Adipose tissue (tissue), 3 donors: ENCODE measurements around the gene TRAF3. TPM values are rescaled to one million over a fixed set of nuclear protein-coding genes. Genes with fewer than 3 reads are reported as not detected.
"Not testable (repeated sequence)": the region's sequence is repeated elsewhere in the genome, so short reads cannot be mapped to it uniquely, and the experiment has no call there.

Source experiments
- H3K27ac ChIP-seq: one replicate; pipeline ENCODE4 v1.5.1; 2013; ENCODE audit warnings: low read depth, low read length
- WGBS, 3 donors: extraction: QIAGEN DNeasy Blood & Tissue Kit; methylation state at CpG; one replicate each; pipeline ENCODE4 v1.1.7; 2013; 5-methylcytosine and 5-hydroxymethylcytosine counted together
- polyA plus RNA-seq, 3 donors: library from polyadenylated mRNA; stranded (reverse); fragments of 200-250 nt; gene quantifications; one replicate each; pipeline ENCODE4 v1.2.3, GENCODE V29; 2013
- donor health status: healthy with polysubstance abuse.
- donor health status: Bipolar disorder and iron deficiency.
- donor health status: healthy.

Gene TRAF3
- polyA plus RNA-seq, 3 donors, result 2.7 to 13.5 (median 7.5) TPM

- WGBS, 3 donors, result 94 to 97% (median 96%) methylated on average over 21 of the region's 21 CpGs
- H3K27ac ChIP-seq, result no peak overlapping the region
Observed at GRCh38 chr14:102870246-102870645, 93.0 kb downstream of the TRAF3 start.

- H3K27ac ChIP-seq, result no peak overlapping the region
- 80 to 94% (median 84%) methylated on average over 10 of the region's 10 CpGs for WGBS, 3 donors
Observed at GRCh38 chr14:102870994-102871831, 94.0 kb downstream of the TRAF3 start.

- WGBS, 3 donors, result 90 to 93% (median 92%) methylated on average over 5 of the region's 5 CpGs
- no peak overlapping the region for H3K27ac ChIP-seq
Observed at GRCh38 chr14:102872020-102872419, 94.8 kb downstream of the TRAF3 start.

- WGBS, 3 donors, result 55 to 97% (median 92%) methylated on average over 7 of the region's 7 CpGs
Observed at GRCh38 chr14:102873131-102873530, 95.9 kb downstream of the TRAF3 start.

GRCh38 chr14:102873546-102874061 lies 96.4 kb downstream of the TRAF3 start:
- H3K27ac ChIP-seq, result no peak overlapping the region
- whole genome bisulfite sequencing, 3 donors, result 37 to 85% (median 81%) methylated on average over 7 of the region's 7 CpGs

More at GRCh38 chr14:102873131-102873530, 95.9 kb downstream of the TRAF3 start:
- H3K27ac ChIP-seq, result no peak overlapping the region

GRCh38 chr14:102875652-102876051 lies 98.4 kb downstream of the TRAF3 start:
- H3K27ac ChIP-seq, result no peak overlapping the region
- WGBS, 3 donors, result 84 to 90% (median 87%) methylated on average over 2 of the region's 2 CpGs

GRCh38 chr14:102877511-102877910 lies 100.3 kb downstream of the TRAF3 start:
- WGBS, 3 donors, result 99% methylated on average over 10 of the region's 10 CpGs
- not testable (repeated sequence) for H3K27ac ChIP-seq

GRCh38 chr14:102878174-102878969 lies 101.1 kb downstream of the TRAF3 start:
- no peak overlapping the region for H3K27ac ChIP-seq
- 80 to 92% (median 87%) methylated on average over 6 of the region's 6 CpGs for WGBS, 3 donors

GRCh38 chr14:102878970-102879460 lies 101.8 kb downstream of the TRAF3 start:
- WGBS, 3 donors, result 96% methylated on average over 6 of the region's 6 CpGs
- no peak overlapping the region for H3K27ac ChIP-seq

GRCh38 chr14:102882226-102882906 lies 105.1 kb downstream of the TRAF3 start:
- no peak overlapping the region for H3K27ac ChIP-seq

GRCh38 chr14:102883089-102883541 lies 105.9 kb downstream of the TRAF3 start:
- 88 to 95% (median 94%) methylated on average over 5 of the region's 5 CpGs for WGBS, 3 donors

More at GRCh38 chr14:102882226-102882906, 105.1 kb downstream of the TRAF3 start:
- WGBS, 3 donors, result 62 to 87% (median 87%) methylated on average over 5 of the region's 5 CpGs

GRCh38 chr14:102883554-102883953 lies 106.3 kb downstream of the TRAF3 start:
- WGBS, 3 donors, result 96 to 97% (median 96%) methylated on average over 14 of the region's 14 CpGs
- no peak overlapping the region for H3K27ac ChIP-seq

More at GRCh38 chr14:102883089-102883541, 105.9 kb downstream of the TRAF3 start:
- no peak overlapping the region for H3K27ac ChIP-seq

- no peak overlapping the region for H3K27ac ChIP-seq
- 95 to 96% (median 95%) methylated on average over 22 of the region's 22 CpGs for WGBS, 3 donors
Observed at GRCh38 chr14:102885737-102886447, 108.6 kb downstream of the TRAF3 start.

GRCh38 chr14:102888748-102889147 lies 111.5 kb downstream of the TRAF3 start:
- WGBS, 3 donors, result 65 to 89% (median 81%) methylated on average over 1 of the region's 1 CpG
- no peak overlapping the region for H3K27ac ChIP-seq

GRCh38 chr14:102889615-102890014 lies 112.4 kb downstream of the TRAF3 start:
- no peak overlapping the region for H3K27ac ChIP-seq
- WGBS, 3 donors, result 95 to 98% (median 97%) methylated on average over 7 of the region's 7 CpGs

- 78 to 93% (median 93%) methylated on average over 15 of the region's 15 CpGs for WGBS, 3 donors
- H3K27ac ChIP-seq, result no peak overlapping the region
Observed at GRCh38 chr14:102891111-102891510, 113.9 kb downstream of the TRAF3 start.

- H3K27ac ChIP-seq, result no peak overlapping the region
- 69 to 80% (median 73%) methylated on average over 4 of the region's 4 CpGs for WGBS, 3 donors
Observed at GRCh38 chr14:102891556-102891955, 114.3 kb downstream of the TRAF3 start.

- H3K27ac ChIP-seq, result no peak overlapping the region
- 95 to 98% (median 97%) methylated on average over 8 of the region's 8 CpGs for WGBS, 3 donors
Observed at GRCh38 chr14:102892651-102893050, 115.4 kb downstream of the TRAF3 start.
